Neural cell (in vitro differentiated cells): Measurements from ENCODE around the gene CTSO. TPM values are rescaled to one million over a fixed set of nuclear protein-coding genes. Genes with fewer than 3 reads are reported as not detected.

Experiments used
- H2AFZ ChIP-seq: fragments of 200-600, 300-800 bp; sonication (generic), shearing (Covaris generic); 2 replicates; pipeline ENCODE4 v1.6.0; 2014; ENCODE audit warnings: low read depth, mild to moderate bottlenecking, antibody characterized with exemption, low read length, moderate library complexity
- H3F3A ChIP-seq: fragments of 200-600 bp; shearing (Covaris generic); 2 replicates; pipeline ENCODE4 v1.6.1; 2016; ENCODE audit warnings: mild to moderate bottlenecking, moderate library complexity, mixed read lengths, antibody characterized with exemption, low read length; ENCODE audit not compliant: insufficient read depth, poor library complexity, severe bottlenecking
- H3K27ac ChIP-seq: fragments of 200-600, 300-800 bp; sonication (generic), shearing (Covaris generic); 2 replicates; pipeline ENCODE4 v1.5.1; 2014; ENCODE audit warnings: mild to moderate bottlenecking, low read length, moderate library complexity
- H3K27me3 ChIP-seq: fragments of 300-800, 200-600 bp; sonication (generic), shearing (Covaris generic); 2 replicates; pipeline ENCODE4 v1.6.0; 2014; ENCODE audit warnings: mild to moderate bottlenecking, low read depth, low read length, moderate library complexity; ENCODE audit not compliant: insufficient read depth
- H3K36me3 ChIP-seq: fragments of 300-800, 200-600 bp; sonication (generic), shearing (Covaris generic); 2 replicates; pipeline ENCODE4 v1.5.1; 2014; ENCODE audit warnings: mild to moderate bottlenecking, antibody characterized with exemption, low read length, moderate library complexity; ENCODE audit not compliant: insufficient read depth
- H3K4me2 ChIP-seq: fragments of 300-800, 200-600 bp; sonication (generic), shearing (Covaris generic); 2 replicates; pipeline ENCODE4 v1.6.0; 2014; ENCODE audit warnings: mild to moderate bottlenecking, low read length
- H3K4me3 ChIP-seq: fragments of 300-800, 200-600 bp; sonication (generic), shearing (Covaris generic); 2 replicates; pipeline ENCODE4 v1.5.1; 2014; ENCODE audit warnings: mild to moderate bottlenecking, low read length, moderate library complexity
- H3K79me2 ChIP-seq: fragments of 200-600 bp; shearing (Covaris generic); replicated peaks from 2 replicates; pipeline ENCODE4 v1.6.0; 2014; ENCODE audit warnings: mild to moderate bottlenecking, low read length, moderate library complexity; ENCODE audit not compliant: insufficient read depth
- H3K9ac ChIP-seq: fragments of 300-800, 200-600 bp; sonication (generic), shearing (Covaris generic); 2 replicates; pipeline ENCODE4 v1.6.1; 2016; ENCODE audit warnings: mild to moderate bottlenecking, low read length, mixed read lengths
- H3K9me2 ChIP-seq: fragments of 200-600 bp; shearing (Covaris generic); 2 replicates; pipeline ENCODE4 v1.6.1; 2016; ENCODE audit warnings: mild to moderate bottlenecking, low read length, mixed read lengths; ENCODE audit not compliant: insufficient read depth
- H3K9me3 ChIP-seq: fragments of 200-600, 300-800 bp; sonication (generic), shearing (Covaris generic); 2 replicates; pipeline ENCODE4 v1.6.1; 2016; ENCODE audit warnings: mild to moderate bottlenecking, mixed run types, low read length, moderate library complexity, mixed read lengths
- H4K20me1 ChIP-seq: fragments of 200-600 bp; shearing (Covaris generic); 2 replicates; pipeline ENCODE4 v1.6.1; 2016; ENCODE audit warnings: mild to moderate bottlenecking, mixed run types; ENCODE audit not compliant: insufficient read depth
- CTCF ChIP-seq: fragments of 450-650 bp; IDR thresholded peaks from 2 replicates; pipeline ENCODE4 v1.5.1; 2014; ENCODE audit warnings: antibody characterized with exemption, mild to moderate bottlenecking, moderate library complexity; ENCODE audit not compliant: poor library complexity, severe bottlenecking
- EP300 ChIP-seq: fragments of 450-650 bp; conservative IDR thresholded peaks from 2 replicates; pipeline ENCODE4 v1.6.1; 2014; ENCODE audit warnings: antibody characterized with exemption, mild to moderate bottlenecking, moderate library complexity; ENCODE audit not compliant: poor library complexity, severe bottlenecking
- EZH2 ChIP-seq: fragments of 200-600, 300-800 bp; shearing (Covaris generic), sonication (generic); IDR thresholded peaks from 2 replicates; pipeline ENCODE4 v1.6.1; 2014; ENCODE audit warnings: antibody characterized with exemption, low read length, borderline replicate concordance, mild to moderate bottlenecking; ENCODE audit not compliant: insufficient read depth, poor library complexity, severe bottlenecking
- MXI1 ChIP-seq: fragments of 450-650 bp; conservative IDR thresholded peaks from 2 replicates; pipeline ENCODE4 v1.6.1; 2014; ENCODE audit warnings: antibody characterized with exemption, mild to moderate bottlenecking; ENCODE audit not compliant: poor library complexity, severe bottlenecking
- POLR2AphosphoS5 ChIP-seq: IDR thresholded peaks from 2 replicates; pipeline ENCODE4 v1.6.1; 2012
- RAD21 ChIP-seq: fragments of 450-650 bp; conservative IDR thresholded peaks from 2 replicates; pipeline ENCODE4 v1.6.1; 2014; ENCODE audit warnings: antibody characterized with exemption, mild to moderate bottlenecking, moderate library complexity
- REST ChIP-seq: IDR thresholded peaks from 2 replicates; pipeline ENCODE4 v1.6.1; 2012; ENCODE audit warnings: borderline replicate concordance
- SMC3 ChIP-seq: fragments of 450-650 bp; conservative IDR thresholded peaks from 2 replicates; pipeline ENCODE4 v1.6.1; 2014; ENCODE audit warnings: antibody characterized with exemption, mild to moderate bottlenecking, moderate library complexity; ENCODE audit not compliant: poor library complexity
- TAF1 ChIP-seq: IDR thresholded peaks from 2 replicates; pipeline ENCODE4 v1.6.1; 2012; ENCODE audit warnings: low read depth
- polyA plus RNA-seq: library from polyadenylated mRNA; depleted of rRNA; stranded (reverse); fragments of >200 nt; gene quantifications from 2 replicates; pipeline ENCODE4 v1.2.3, GENCODE V29; 2014

CTSO gene
- polyA plus RNA-seq, 1 donor from 2014 or later = 0.16 TPM

GRCh38 chr4:155904331-155904730 lies 49.3 kb downstream of the CTSO start:
- no peak overlapping the region for H2AFZ ChIP-seq
- no peaks in the 10 kb centered on the region for H3K9me3 ChIP-seq
- TF ChIP-seq POLR2AphosphoS5 = no peak
- no peak for TF ChIP-seq EZH2
- TF ChIP-seq RAD21 = no peak
- TF ChIP-seq MXI1 = no peak
- TF ChIP-seq EP300 = no peak
- TF ChIP-seq CTCF = no peak
- TF ChIP-seq SMC3 = no peak
- no peak for TF ChIP-seq TAF1
- no peak for TF ChIP-seq REST

GRCh38 chr4:155903453-155903852 lies 50.2 kb downstream of the CTSO start, which contains the start of gene TDO2:
Gene TDO2, plus strand, starts transcription at chr4:155903696. Its CDS starts 63 bp downstream, at chr4:155903759.
- no peaks in the 10 kb centered on the region for H3K27me3 ChIP-seq
- TF ChIP-seq POLR2AphosphoS5 (no peak), SMC3 (no peak), CTCF (no peak), RAD21 (no peak), REST (no peak), TAF1 (no peak), MXI1 (no peak), EP300 (no peak), EZH2 (no peak)
- no peak within 1 kb of the TSS for H3K27ac ChIP-seq
- no peaks in the 10 kb centered on the region for H3K79me2 ChIP-seq
- no peaks in the 10 kb centered on the region for H3K36me3 ChIP-seq
- no peak within 1 kb of the TSS for H3K9ac ChIP-seq
- no peaks in the 10 kb centered on the region for H3K9me3 ChIP-seq
- no peak within 1 kb of the TSS for H2AFZ ChIP-seq
- H3F3A ChIP-seq = no peaks in the 10 kb centered on the region
- no peak within 1 kb of the TSS for H3K4me3 ChIP-seq
- no peak within 1 kb of the TSS for H3K4me2 ChIP-seq
- H3K9me2 ChIP-seq = no peaks in the 10 kb centered on the region
- no peaks in the 10 kb centered on the region for H4K20me1 ChIP-seq

More at GRCh38 chr4:155904331-155904730, 49.3 kb downstream of the CTSO start:
- H3K27me3 ChIP-seq = no peaks in the 10 kb centered on the region
- no peak overlapping the region for H3K4me3 ChIP-seq
- no peaks in the 10 kb centered on the region for H3K79me2 ChIP-seq
- no peak overlapping the region for H3K9ac ChIP-seq
- H3F3A ChIP-seq = no peaks in the 10 kb centered on the region
- no peaks in the 10 kb centered on the region for H3K9me2 ChIP-seq
- H3K36me3 ChIP-seq = no peaks in the 10 kb centered on the region
- no peak overlapping the region for H3K4me2 ChIP-seq
- no peak overlapping the region for H3K27ac ChIP-seq
- H4K20me1 ChIP-seq = no peaks in the 10 kb centered on the region
